ENCODE data around the gene GIMAP4. TPM values are rescaled to one million over a fixed set of nuclear protein-coding genes. Genes with fewer than 3 reads are reported as not detected.
"Not testable (repeated sequence)": the region's sequence is repeated elsewhere in the genome, so short reads cannot be mapped to it uniquely, and the experiment has no call there.

Gene GIMAP4
- total and polyA plus RNA-seq, 2 donors (not counting 1 experiment from before 2014, with no cell fraction given), result 0.27 to 0.66 TPM

DNA sequence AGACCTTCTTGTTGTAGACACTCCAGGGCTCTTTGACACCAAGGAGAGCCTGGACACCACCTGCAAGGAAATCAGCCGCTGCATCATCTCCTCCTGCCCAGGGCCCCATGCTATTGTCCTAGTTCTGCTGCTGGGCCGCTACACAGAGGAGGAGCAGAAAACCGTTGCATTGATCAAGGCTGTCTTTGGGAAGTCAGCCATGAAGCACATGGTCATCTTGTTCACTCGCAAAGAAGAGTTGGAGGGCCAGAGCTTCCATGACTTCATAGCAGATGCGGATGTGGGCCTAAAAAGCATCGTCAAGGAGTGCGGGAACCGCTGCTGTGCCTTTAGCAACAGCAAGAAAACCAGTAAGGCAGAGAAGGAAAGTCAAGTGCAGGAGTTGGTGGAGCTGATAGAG lies 47.0 kb upstream of the GIMAP4 start:
- no peaks in the 10 kb centered on the region for H3K79me2 ChIP-seq (ENCODE audit: control insufficient read depth, insufficient read depth, low read length)
- Mint-ChIP-seq H3K9me3 (ENCODE audit: insufficient read depth) (no peaks in the 10 kb centered on the region), H3K27me3 (peaks cover 7% of the 10 kb centered on the region), H3K4me1 (no peaks in the 10 kb centered on the region), H3K27ac (no peak overlapping the region), H3K4me3 (no peak overlapping the region)
- H3K27ac ChIP-seq (ENCODE audit: low read length in 2 of 2), result no peak overlapping the region
- no peak overlapping the region for H3K9ac ChIP-seq (ENCODE audit: low read length)
- H3K4me3 ChIP-seq (ENCODE audit: control extremely low read depth in 1 of 5, extremely low read depth in 1 of 5, insufficient read depth in 1 of 5, low read depth in 2 of 5, low read length in 4 of 5), result no peak overlapping the region
- ATAC-seq (ENCODE audit: low read depth), result no peak
- ChIA-PET POLR2A (no interaction called here), CTCF (no interaction called here)
- intact Hi-C loops (cut with micrococcal nuclease), result no loop called here
- H3K4me1 ChIP-seq (ENCODE audit: control insufficient read depth in 2 of 2, insufficient read depth in 2 of 2, low read length in 2 of 2), result no peaks in the 10 kb centered on the region
- no peak for DNase-seq
- TF ChIP-seq EZH2 (IDR thresholded peaks at IDR 0.05; ENCODE audit: borderline replicate concordance, insufficient read depth, low read depth, low read length, poor library complexity, severe bottlenecking), result no peak
- TF ChIP-seq, protein P1, sequence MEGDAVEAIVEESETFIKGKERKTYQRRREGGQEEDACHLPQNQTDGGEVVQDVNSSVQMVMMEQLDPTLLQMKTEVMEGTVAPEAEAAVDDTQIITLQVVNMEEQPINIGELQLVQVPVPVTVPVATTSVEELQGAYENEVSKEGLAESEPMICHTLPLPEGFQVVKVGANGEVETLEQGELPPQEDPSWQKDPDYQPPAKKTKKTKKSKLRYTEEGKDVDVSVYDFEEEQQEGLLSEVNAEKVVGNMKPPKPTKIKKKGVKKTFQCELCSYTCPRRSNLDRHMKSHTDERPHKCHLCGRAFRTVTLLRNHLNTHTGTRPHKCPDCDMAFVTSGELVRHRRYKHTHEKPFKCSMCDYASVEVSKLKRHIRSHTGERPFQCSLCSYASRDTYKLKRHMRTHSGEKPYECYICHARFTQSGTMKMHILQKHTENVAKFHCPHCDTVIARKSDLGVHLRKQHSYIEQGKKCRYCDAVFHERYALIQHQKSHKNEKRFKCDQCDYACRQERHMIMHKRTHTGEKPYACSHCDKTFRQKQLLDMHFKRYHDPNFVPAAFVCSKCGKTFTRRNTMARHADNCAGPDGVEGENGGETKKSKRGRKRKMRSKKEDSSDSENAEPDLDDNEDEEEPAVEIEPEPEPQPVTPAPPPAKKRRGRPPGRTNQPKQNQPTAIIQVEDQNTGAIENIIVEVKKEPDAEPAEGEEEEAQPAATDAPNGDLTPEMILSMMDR (IDR thresholded peaks at IDR 0.05), result no peak
- H3K4me2 ChIP-seq (replicated peaks; ENCODE audit: low read depth, low read length, poor library complexity, severe bottlenecking), result no peak overlapping the region
- no peaks in the 10 kb centered on the region for H3K27me3 ChIP-seq (replicated peaks in 1 of 4; ENCODE audit: control extremely low read depth in 1 of 4, control insufficient read depth in 3 of 4, insufficient read depth in 4 of 4, low read length in 3 of 4)
- no peaks in the 10 kb centered on the region for H3K36me3 ChIP-seq (replicated peaks in 1 of 2; ENCODE audit: control extremely low read depth in 1 of 2, control insufficient read depth in 1 of 2, extremely low read depth in 1 of 2, insufficient read depth in 2 of 2, low read length in 1 of 2)
- H3K9me3 ChIP-seq (ENCODE audit: control extremely low read depth in 1 of 3, control insufficient read depth in 2 of 3, insufficient read depth in 1 of 3, low read length in 2 of 3), result no peaks in the 10 kb centered on the region
- 90% methylated on average over 8 of the region's 8 CpGs for WGBS (ENCODE audit: insufficient coverage)
- no peak overlapping the region for H2AFZ ChIP-seq (ENCODE audit: insufficient read depth, low read depth, low read length, poor library complexity, severe bottlenecking)
- no peaks in the 10 kb centered on the region for H4K20me1 ChIP-seq (ENCODE audit: control insufficient read depth, insufficient read depth, low read length, poor library complexity, severe bottlenecking)

DNA sequence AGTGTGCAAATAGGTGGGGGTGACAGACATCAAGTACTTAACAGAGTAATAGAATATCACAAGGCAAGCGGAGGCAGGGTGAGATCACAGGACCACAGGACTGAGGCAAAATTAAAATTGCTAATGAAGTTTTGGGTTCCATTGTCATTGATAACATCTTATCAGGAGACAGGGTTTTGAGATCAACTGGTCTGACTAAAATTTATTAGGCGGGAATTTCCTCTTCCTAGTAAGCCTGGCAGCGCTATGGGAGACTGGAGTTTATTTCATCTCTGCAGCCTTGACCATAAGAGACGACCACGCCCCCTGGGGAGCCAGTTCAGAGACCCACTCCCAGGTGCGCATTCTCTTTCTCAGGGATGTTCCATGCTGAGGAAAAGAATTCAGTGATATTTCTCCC lies 44.3 kb upstream of the GIMAP4 start:
- H3K9ac ChIP-seq (ENCODE audit: low read length); H3K27me3 ChIP-seq (replicated peaks in 1 of 4; ENCODE audit: control extremely low read depth in 1 of 4, control insufficient read depth in 3 of 4, insufficient read depth in 4 of 4, low read length in 3 of 4); H3K27ac Mint-ChIP-seq; H3K4me3 ChIP-seq (ENCODE audit: control extremely low read depth in 1 of 5, extremely low read depth in 1 of 5, insufficient read depth in 1 of 5, low read depth in 2 of 5, low read length in 4 of 5); H3K4me3 Mint-ChIP-seq; H3K36me3 ChIP-seq (replicated peaks in 1 of 2; ENCODE audit: control extremely low read depth in 1 of 2, control insufficient read depth in 1 of 2, extremely low read depth in 1 of 2, insufficient read depth in 2 of 2, low read length in 1 of 2); H3K27ac ChIP-seq (ENCODE audit: low read length in 2 of 2); H3K79me2 ChIP-seq (ENCODE audit: control insufficient read depth, insufficient read depth, low read length); H4K20me1 ChIP-seq (ENCODE audit: control insufficient read depth, insufficient read depth, low read length, poor library complexity, severe bottlenecking); H3K4me1 ChIP-seq (ENCODE audit: control insufficient read depth in 2 of 2, insufficient read depth in 2 of 2, low read length in 2 of 2); H3K9me3 ChIP-seq (ENCODE audit: control extremely low read depth in 1 of 3, control insufficient read depth in 2 of 3, insufficient read depth in 1 of 3, low read length in 2 of 3); CTCF ChIA-PET; H3K9me3 Mint-ChIP-seq (ENCODE audit: insufficient read depth); DNase-seq; H3K27me3 Mint-ChIP-seq; ATAC-seq (ENCODE audit: low read depth); H2AFZ ChIP-seq (ENCODE audit: insufficient read depth, low read depth, low read length, poor library complexity, severe bottlenecking); H3K4me1 Mint-ChIP-seq; intact Hi-C loops (cut with micrococcal nuclease); H3K4me2 ChIP-seq (replicated peaks; ENCODE audit: low read depth, low read length, poor library complexity, severe bottlenecking): not testable (repeated sequence)
- POLR2A ChIA-PET, result interaction anchor here (0.6 kb wide), 1 partner anchor 1535 kb away, joined by 3 read pairs; no protein-coding TSS in a partner anchor
- no CpG with 5 or more reads among the region's 6 CpGs for WGBS (ENCODE audit: insufficient coverage)
